HG03442 (cell line): ENCODE data around the gene CD68.

Source experiments
- ATAC-seq: cut with Tn5 transposase; IDR thresholded peaks from one replicate; pipeline ENCODE4 v1.9.1; 2021; ENCODE audit warnings: mild to moderate bottlenecking, moderate library complexity; ENCODE audit not compliant: unreplicated experiment

CD68 gene

GRCh38 chr17:7579001-7579833 lies at the start of gene CD68:
Gene CD68 (plus strand): TSS chr17:7579638. CDS start chr17:7579678, 40 bp downstream.
- no peak for ATAC-seq

GRCh38 chr17:7530023-7530900 lies 49.2 kb upstream of the CD68 start:
- no peak for ATAC-seq

GRCh38 chr17:7538050-7538449 lies 41.4 kb upstream of the CD68 start:
- ATAC-seq = no peak

GRCh38 chr17:7538891-7539545 lies 40.4 kb upstream of the CD68 start:
- no peak for ATAC-seq

- no peak for ATAC-seq
Measured at GRCh38 chr17:7541074-7541621, 38.3 kb upstream of the CD68 start.

- no peak for ATAC-seq
Measured at GRCh38 chr17:7544911-7545310, 34.5 kb upstream of the CD68 start.

GRCh38 chr17:7548585-7549400 lies 30.6 kb upstream of the CD68 start, which contains the start of gene TNFSF12:
Gene TNFSF12 (plus strand): TSS chr17:7549058. CDS start chr17:7549154, 96 bp downstream.
- no peak for ATAC-seq

- no peak for ATAC-seq
Measured at GRCh38 chr17:7549401-7550055, 29.9 kb upstream of the CD68 start.

GRCh38 chr17:7550344-7550743 lies 29.1 kb upstream of the CD68 start:
- no peak for ATAC-seq

- no peak for ATAC-seq
Measured at GRCh38 chr17:7551396-7551795, 28.0 kb upstream of the CD68 start.

- peak; percentile 47 for ATAC-seq
Measured at GRCh38 chr17:7552621-7553051, 26.8 kb upstream of the CD68 start.

- ATAC-seq = no peak
Measured at GRCh38 chr17:7553356-7553755, 26.1 kb upstream of the CD68 start.

GRCh38 chr17:7555320-7555948 lies 24.0 kb upstream of the CD68 start:
- ATAC-seq = no peak

GRCh38 chr17:7556627-7557026 lies 22.8 kb upstream of the CD68 start:
- ATAC-seq = no peak

- no peak for ATAC-seq
Measured at GRCh38 chr17:7557147-7557764, 22.2 kb upstream of the CD68 start.

GRCh38 chr17:7557775-7558543 lies 21.5 kb upstream of the CD68 start:
- ATAC-seq = no peak

GRCh38 chr17:7558544-7559319 lies 20.7 kb upstream of the CD68 start, which contains the start of gene TNFSF13:
Gene TNFSF13 (plus strand): TSS chr17:7558750. CDS start chr17:7559040, 290 bp downstream.
- ATAC-seq = no peak
